ENCODE measurements around the gene KXD1.

GRCh38 chr19:18523841-18524240, 33.8 kb upstream of the KXD1 start:
- TF ChIP-seq EZH2phosphoT487 (IDR thresholded peaks at IDR 0.05; ENCODE audit: insufficient read depth, low read depth) (no peak), EZH2 (IDR thresholded peaks at IDR 0.05; ENCODE audit: insufficient read depth, poor library complexity, severe bottlenecking) (no peak)
